NB4 (cell line): ENCODE data around the gene BCL2L13.

Source experiments
- DNase-seq: peaks from one replicate; pipeline ENCODE4 v3.0.0; 2010; ENCODE audit warnings: low read depth
- H3K4me3 ChIP-seq: one replicate; pipeline ENCODE4 v1.5.1; 2011; ENCODE audit warnings: mild to moderate bottlenecking, low read depth, low read length, moderate library complexity
- MAX ChIP-seq: IDR thresholded peaks from 2 replicates; pipeline ENCODE4 v1.6.1; 2011; ENCODE audit warnings: low read depth, low read length
- MYC ChIP-seq: IDR thresholded peaks from 2 replicates; pipeline ENCODE4 v1.6.1; 2011; ENCODE audit warnings: low read depth, low read length
- POLR2A ChIP-seq: IDR thresholded peaks from 2 replicates; pipeline ENCODE4 v1.6.1; 2011; ENCODE audit warnings: mild to moderate bottlenecking; ENCODE audit not compliant: insufficient read length; ENCODE audit errors: extremely low read depth
- TF ChIP-seq, protein P1 (sequence below): IDR thresholded peaks from one replicate; pipeline ENCODE4 v1.5.1; 2012; ENCODE audit warnings: low read depth, low read length

Gene BCL2L13

GRCh38 chr22:17712441-17712840, 73.9 kb downstream of the BCL2L13 start:
- H3K4me3 ChIP-seq = no peak overlapping the region

GRCh38 chr22:17716529-17716928, 78.0 kb downstream of the BCL2L13 start:
- H3K4me3 ChIP-seq = no peak overlapping the region
- DNase-seq = no peak
- TF ChIP-seq MYC (no peak), MAX (no peak), POLR2A (no peak)
- TF ChIP-seq, protein P1, sequence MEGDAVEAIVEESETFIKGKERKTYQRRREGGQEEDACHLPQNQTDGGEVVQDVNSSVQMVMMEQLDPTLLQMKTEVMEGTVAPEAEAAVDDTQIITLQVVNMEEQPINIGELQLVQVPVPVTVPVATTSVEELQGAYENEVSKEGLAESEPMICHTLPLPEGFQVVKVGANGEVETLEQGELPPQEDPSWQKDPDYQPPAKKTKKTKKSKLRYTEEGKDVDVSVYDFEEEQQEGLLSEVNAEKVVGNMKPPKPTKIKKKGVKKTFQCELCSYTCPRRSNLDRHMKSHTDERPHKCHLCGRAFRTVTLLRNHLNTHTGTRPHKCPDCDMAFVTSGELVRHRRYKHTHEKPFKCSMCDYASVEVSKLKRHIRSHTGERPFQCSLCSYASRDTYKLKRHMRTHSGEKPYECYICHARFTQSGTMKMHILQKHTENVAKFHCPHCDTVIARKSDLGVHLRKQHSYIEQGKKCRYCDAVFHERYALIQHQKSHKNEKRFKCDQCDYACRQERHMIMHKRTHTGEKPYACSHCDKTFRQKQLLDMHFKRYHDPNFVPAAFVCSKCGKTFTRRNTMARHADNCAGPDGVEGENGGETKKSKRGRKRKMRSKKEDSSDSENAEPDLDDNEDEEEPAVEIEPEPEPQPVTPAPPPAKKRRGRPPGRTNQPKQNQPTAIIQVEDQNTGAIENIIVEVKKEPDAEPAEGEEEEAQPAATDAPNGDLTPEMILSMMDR = no peak

More at GRCh38 chr22:17712441-17712840, 73.9 kb downstream of the BCL2L13 start:
- TF ChIP-seq MAX (no peak), MYC (no peak), POLR2A (no peak)
- TF ChIP-seq, protein P1 = no peak
- DNase-seq = no peak

GRCh38 chr22:17717708-17718107, 79.2 kb downstream of the BCL2L13 start:
- no peak for DNase-seq
- H3K4me3 ChIP-seq = no peak overlapping the region
- TF ChIP-seq MYC (no peak), POLR2A (no peak)
- TF ChIP-seq, protein P1 = no peak

- TF ChIP-seq, protein P1 = no peak
- TF ChIP-seq POLR2A (no peak), MYC (no peak), MAX (no peak)
- no peak for DNase-seq
- no peak overlapping the region for H3K4me3 ChIP-seq
These were observed 81.4 kb downstream of the BCL2L13 start for GRCh38 chr22:17719911-17720310.

DNA sequence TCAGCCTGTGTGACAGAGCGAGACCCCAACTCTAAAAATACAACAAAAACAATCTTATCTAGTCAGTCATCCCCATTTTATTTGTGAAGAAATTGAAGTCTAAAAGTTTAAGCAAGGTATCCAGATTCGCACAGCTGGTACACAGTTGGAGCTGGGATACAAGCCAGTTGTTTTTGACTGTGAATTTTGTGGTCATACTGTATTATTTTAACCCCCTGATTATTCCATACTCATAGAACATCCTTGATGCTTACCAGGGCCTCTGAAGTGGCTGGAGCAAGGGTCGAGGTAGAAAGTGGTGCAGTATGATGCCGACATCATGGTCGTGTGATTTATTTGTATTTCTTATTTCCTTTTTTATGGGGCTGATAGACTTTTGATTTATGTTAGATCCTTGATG, 85.7 kb downstream of the BCL2L13 start:
- TF ChIP-seq MAX (no peak), MYC (no peak), POLR2A (no peak)
- TF ChIP-seq, protein P1 = no peak
- no peak overlapping the region for H3K4me3 ChIP-seq
- DNase-seq = no peak
